Activated CD8-positive, alpha-beta T cell treated with anti-CD3 and anti-CD28 coated beads for 36 hours (primary cell): ENCODE data around the gene CBX2. TPM values are rescaled to one million over a fixed set of nuclear protein-coding genes. Genes with fewer than 3 reads are reported as not detected.
"Not testable (repeated sequence)": the region's sequence is repeated elsewhere in the genome, so short reads cannot be mapped to it uniquely, and the experiment has no call there.

ENCODE experiments used
- ATAC-seq: fragments of 200-7000 bp; cut with Tn5 transposase; one replicate; pipeline ENCODE4 v1.10.0; 2021; ENCODE audit warnings: mild to moderate bottlenecking, moderate library complexity
- CTCF ChIA-PET: fragments of 350-600 bp; sonication (Branson Sonifier 250); formaldehyde crosslinking; loops from one replicate; lab custom pipeline; 2021; ENCODE audit warnings: antibody characterized with exemption; lab: Charles Lee
- POLR2A ChIA-PET: fragments of 350-600 bp; sonication (Branson Sonifier 250); formaldehyde crosslinking; loops from one replicate; lab custom pipeline; 2021; ENCODE audit warnings: antibody characterized with exemption; lab: Charles Lee
- DNase-seq: peaks from one replicate; pipeline ENCODE4 v3.0.0-alpha.2; 2020
- H3K27ac Mint-ChIP-seq: one replicate; pipeline ENCODE4 v1.8.0; 2021; ENCODE audit warnings: mild to moderate bottlenecking, mixed read lengths
- H3K27me3 Mint-ChIP-seq: one replicate; pipeline ENCODE4 v1.8.0; 2021; ENCODE audit warnings: mixed read lengths
- H3K36me3 Mint-ChIP-seq: one replicate; pipeline ENCODE4 v1.8.0; 2021; ENCODE audit warnings: low read depth, mixed read lengths
- H3K4me1 Mint-ChIP-seq: one replicate; pipeline ENCODE4 v1.8.0; 2021; ENCODE audit warnings: low read depth, mixed read lengths
- H3K4me3 Mint-ChIP-seq: one replicate; pipeline ENCODE4 v1.8.0; 2021; ENCODE audit warnings: mild to moderate bottlenecking, moderate library complexity, mixed read lengths
- H3K9me3 Mint-ChIP-seq: one replicate; pipeline ENCODE4 v1.8.0; 2021; ENCODE audit warnings: mixed read lengths
- intact Hi-C: fragments of 100-400 bp; cut with micrococcal nuclease; formaldehyde crosslinking; loops from one replicate; pipeline ENCODE4 v1.10.0; 2022
- total RNA-seq, 2 experiments: library from RNA; stranded (reverse); gene quantifications; one replicate each; pipeline ENCODE4 v1.2.3, GENCODE V29; 2021
- TF ChIP-seq, protein P1 (sequence below): fragments of 200-600 bp; IDR thresholded peaks from one replicate; pipeline ENCODE4 v1.8.0; 2022; ENCODE audit warnings: antibody characterized with exemption, mild to moderate bottlenecking

Gene CBX2
- total RNA-seq, 2 experiments from 2014 or later: 8.0 to 9.7 TPM

DNA sequence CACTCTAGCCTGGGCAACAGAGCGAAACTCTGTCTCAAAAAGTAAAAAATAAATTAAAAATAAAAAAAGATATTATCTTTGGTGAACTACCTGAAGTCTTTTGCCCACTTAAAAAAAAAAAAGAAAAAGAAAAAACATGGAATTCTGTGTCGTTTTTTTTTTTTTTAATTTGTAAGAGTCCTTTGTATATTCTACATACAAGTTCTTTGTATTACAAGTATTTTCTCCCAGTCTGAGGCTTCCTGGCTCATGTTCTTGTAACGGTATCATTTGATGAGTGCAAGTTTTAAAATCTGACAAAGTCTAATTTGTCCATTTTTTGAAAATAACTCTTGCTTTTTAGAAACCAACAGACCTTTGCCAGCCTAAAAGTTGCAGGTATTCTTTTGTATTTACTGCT, 12.2 kb upstream of the CBX2 start:
- POLR2A ChIA-PET: no interaction called here
- Mint-ChIP-seq H3K9me3 (no peaks in the 10 kb centered on the region), H3K4me3 (no peak overlapping the region), H3K27me3 (peaks cover 12% of the 10 kb centered on the region), H3K36me3 (no peaks in the 10 kb centered on the region), H3K4me1 (no peaks in the 10 kb centered on the region), H3K27ac (no peak overlapping the region)
- CTCF ChIA-PET: interaction anchor here (1.5 kb wide), 1 partner anchor 20 kb away, joined by 6 read pairs; no protein-coding TSS in a partner anchor
- ATAC-seq: no peak
- DNase-seq: no peak
- intact Hi-C loops: no loop called here
- TF ChIP-seq, protein P1, sequence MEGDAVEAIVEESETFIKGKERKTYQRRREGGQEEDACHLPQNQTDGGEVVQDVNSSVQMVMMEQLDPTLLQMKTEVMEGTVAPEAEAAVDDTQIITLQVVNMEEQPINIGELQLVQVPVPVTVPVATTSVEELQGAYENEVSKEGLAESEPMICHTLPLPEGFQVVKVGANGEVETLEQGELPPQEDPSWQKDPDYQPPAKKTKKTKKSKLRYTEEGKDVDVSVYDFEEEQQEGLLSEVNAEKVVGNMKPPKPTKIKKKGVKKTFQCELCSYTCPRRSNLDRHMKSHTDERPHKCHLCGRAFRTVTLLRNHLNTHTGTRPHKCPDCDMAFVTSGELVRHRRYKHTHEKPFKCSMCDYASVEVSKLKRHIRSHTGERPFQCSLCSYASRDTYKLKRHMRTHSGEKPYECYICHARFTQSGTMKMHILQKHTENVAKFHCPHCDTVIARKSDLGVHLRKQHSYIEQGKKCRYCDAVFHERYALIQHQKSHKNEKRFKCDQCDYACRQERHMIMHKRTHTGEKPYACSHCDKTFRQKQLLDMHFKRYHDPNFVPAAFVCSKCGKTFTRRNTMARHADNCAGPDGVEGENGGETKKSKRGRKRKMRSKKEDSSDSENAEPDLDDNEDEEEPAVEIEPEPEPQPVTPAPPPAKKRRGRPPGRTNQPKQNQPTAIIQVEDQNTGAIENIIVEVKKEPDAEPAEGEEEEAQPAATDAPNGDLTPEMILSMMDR: no peak

DNA sequence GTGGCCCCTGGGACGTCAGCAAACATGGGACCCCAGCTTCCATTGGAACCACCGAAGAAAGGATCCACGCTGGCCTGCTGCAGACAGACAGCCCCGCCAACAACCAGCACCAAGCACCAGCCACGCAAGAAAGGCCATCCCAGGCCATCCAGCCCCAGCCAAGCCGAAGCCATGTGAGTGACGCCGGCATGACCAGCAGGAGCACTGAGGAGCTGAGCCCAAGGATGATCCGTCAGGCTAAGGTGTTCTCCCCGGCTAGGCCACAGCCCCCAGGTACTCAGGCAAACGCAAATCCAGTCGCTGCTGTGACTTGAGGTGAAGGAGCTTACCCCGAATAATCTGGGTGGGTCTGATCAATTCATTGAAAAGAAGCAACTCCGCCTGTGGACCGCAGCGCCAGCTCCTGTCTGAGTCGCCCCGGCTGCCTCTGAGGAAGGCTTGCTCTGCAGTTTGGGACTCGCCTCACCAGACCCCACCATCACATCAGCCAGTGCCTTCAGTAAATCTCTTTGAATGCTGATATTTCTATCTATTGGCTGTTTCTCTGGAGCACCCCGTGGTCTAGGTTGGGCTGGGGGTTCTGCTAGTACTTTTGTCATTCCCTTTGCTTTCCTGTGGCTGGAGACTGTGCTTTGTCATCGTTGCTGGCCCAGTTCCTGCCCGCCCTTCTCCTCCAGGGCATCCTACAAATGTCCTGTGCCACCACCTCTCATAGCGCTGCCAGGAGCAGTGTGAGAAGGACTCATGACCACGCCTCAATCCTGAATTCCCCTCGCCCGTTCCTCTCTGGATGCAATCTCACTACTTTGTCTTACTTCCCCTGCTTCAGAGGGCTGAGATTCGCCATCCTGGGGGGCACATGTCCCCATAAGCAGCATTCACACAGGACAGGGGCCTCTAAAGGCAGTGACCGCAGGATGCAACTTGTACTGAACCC, 8.1 kb upstream of the CBX2 start:
- intact Hi-C loops: no loop called here
- Mint-ChIP-seq H3K4me1 (no peaks in the 10 kb centered on the region), H3K27me3 (peaks cover 21% of the 10 kb centered on the region), H3K4me3 (no peak overlapping the region), H3K9me3 (no peaks in the 10 kb centered on the region), H3K27ac (no peak overlapping the region), H3K36me3 (no peaks in the 10 kb centered on the region)
- ChIA-PET POLR2A (no interaction called here), CTCF (interaction anchor here (1.3 to 1.5 kb wide), 2 partner anchors 25 to 28 kb away, joined by 5 read pairs; no protein-coding TSS in a partner anchor)
- ATAC-seq (no peak), DNase-seq (no peak)
- TF ChIP-seq, protein P1: no peak

DNA sequence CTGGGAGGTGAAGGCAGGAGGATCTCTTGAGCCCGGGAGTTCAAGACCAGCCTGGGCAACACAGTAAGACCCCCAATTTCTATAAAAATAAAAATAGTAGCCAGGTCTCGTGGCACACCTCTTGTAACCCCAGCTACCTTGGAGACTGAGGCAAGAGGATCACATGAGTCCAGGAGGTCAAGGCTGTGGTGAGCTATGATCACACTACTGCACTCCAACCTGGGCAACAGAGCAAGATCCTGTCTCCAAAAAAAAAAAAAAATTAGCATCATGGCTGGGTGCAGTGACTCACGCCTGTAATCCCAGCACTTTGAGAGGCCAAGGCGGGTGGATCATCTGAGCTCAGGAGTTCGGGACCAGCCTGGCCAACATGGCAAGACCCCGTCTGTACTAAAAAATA, 6.7 kb upstream of the CBX2 start:
- ChIA-PET CTCF (no interaction called here), POLR2A (no interaction called here)
- DNase-seq (no peak), ATAC-seq (no peak)
- Mint-ChIP-seq H3K36me3 (no peaks in the 10 kb centered on the region), H3K4me3 (no peak overlapping the region), H3K4me1 (no peaks in the 10 kb centered on the region), H3K9me3 (no peaks in the 10 kb centered on the region), H3K27me3 (peaks cover 27% of the 10 kb centered on the region), H3K27ac (no peak overlapping the region)
- TF ChIP-seq, protein P1: no peak
- intact Hi-C loops: no loop called here

DNA sequence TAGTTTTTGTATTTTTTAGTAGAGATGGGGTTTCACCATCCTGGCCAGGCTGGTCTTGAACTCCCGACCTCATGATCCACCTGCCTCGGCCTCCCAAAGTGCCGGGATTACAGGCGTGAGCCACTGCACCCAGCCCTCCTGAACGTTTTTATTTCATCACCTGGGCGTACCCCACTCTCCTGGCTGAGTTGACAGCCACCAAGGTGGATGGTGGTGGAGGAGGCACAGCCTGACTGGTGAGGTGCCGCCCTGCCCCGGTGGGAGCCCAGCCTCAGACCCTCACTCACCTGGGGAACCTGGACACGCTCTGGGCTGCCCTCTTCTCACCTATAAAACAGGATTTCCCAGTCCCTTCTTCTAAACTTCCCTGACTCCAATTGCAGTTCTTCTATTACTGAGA, 5.2 kb upstream of the CBX2 start:
- H3K36me3 Mint-ChIP-seq, ATAC-seq, DNase-seq, CTCF ChIA-PET, H3K9me3 Mint-ChIP-seq, H3K4me1 Mint-ChIP-seq, intact Hi-C loops, H3K4me3 Mint-ChIP-seq, H3K27ac Mint-ChIP-seq: not testable (repeated sequence)
- POLR2A ChIA-PET: interaction anchor here (1.0 kb wide), 1 partner anchor 24 kb away, joined by 3 read pairs; the partner anchor contains the start of gene CBX8
- peaks cover 33% of the 10 kb centered on the region for H3K27me3 Mint-ChIP-seq

DNA sequence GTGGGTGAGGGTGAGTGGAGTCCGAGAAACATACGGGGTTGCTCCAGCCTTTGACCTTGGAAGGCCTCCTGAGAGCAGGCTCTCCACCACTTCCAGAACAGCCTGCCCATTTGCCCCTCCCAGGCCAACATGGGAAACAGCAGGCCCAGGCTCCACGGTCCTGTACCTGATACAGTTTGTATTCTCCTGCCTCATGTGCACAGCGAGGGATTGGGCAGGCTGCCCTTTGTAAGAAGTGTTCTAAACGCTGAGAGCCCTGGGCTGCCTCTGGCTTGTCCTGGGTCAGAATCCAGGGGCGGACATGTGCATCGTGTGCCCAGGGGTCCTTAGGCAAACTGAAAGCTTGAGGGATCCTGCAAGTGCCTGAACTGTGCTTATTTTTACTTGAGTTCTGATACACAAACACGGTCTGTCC, 3.4 kb upstream of the CBX2 start:
- Mint-ChIP-seq H3K27ac (no peak overlapping the region), H3K36me3 (no peaks in the 10 kb centered on the region), H3K9me3 (no peaks in the 10 kb centered on the region), H3K27me3 (peaks cover 32% of the 10 kb centered on the region), H3K4me3 (no peak overlapping the region), H3K4me1 (peaks cover 10% of the 10 kb centered on the region)
- ChIA-PET CTCF (interaction anchor here (0.9 to 4.0 kb wide), 5 partner anchors 16 to 142 kb away, joined by 3 to 19 read pairs (median 3); no protein-coding TSS in a partner anchor), POLR2A (no interaction called here)
- intact Hi-C loops: no loop called here
- TF ChIP-seq, protein P1: no peak
- ATAC-seq (no peak), DNase-seq (no peak)
